Measurements from ENCODE around the gene CCT4. TPM values are rescaled to one million over a fixed set of nuclear protein-coding genes. Genes with fewer than 3 reads are reported as not detected.

The CCT4 gene
- total RNA-seq, 2 experiments from 2014 or later, result 196 to 232 TPM

DNA sequence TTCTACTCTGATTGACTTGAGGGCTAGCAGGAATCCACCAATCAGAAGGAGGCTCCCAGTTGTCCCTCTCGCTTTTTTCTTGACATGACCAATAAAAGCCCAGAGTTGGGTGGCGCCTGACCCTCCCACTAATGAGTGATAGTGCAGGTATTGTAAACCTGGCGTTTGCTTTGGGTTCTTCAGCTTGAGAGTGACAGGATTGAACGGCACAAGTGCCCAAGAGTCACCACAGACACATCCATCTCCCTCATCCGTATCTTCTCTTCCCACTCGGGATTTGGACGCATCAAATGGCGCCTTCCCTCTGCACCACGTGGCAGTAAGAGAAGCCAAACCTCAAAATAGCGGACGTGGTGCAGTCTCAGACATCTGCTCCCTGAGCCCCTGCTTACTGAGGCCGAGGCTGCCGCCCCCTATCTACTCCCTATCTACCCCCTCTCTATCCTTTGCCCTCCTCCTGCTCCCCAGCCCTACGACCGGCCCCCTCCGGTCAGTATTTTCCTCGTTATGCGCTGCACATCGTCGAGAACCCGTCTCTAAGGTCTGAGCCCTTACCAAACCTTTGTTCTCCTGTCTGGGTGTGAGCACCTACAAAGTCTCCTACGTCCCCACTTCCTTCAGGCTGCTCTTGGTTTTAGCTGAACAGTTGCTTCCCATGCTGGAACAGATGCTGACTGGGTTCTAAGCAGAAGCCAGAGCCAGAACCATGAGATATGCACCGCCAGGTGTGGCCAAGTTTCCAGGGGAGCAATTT lies 33.7 kb downstream of the CCT4 start:
- H3K4me3 ChIP-seq (ENCODE audit: low read depth, low read length, poor library complexity, severe bottlenecking), result peak overlapping the region; percentile 74
- no peaks in the 10 kb centered on the region for H3K9me2 ChIP-seq (ENCODE audit: insufficient read depth, low read length)
- peak overlapping the region; percentile 59 for H3K27ac ChIP-seq (ENCODE audit: low read depth, low read length, poor library complexity, severe bottlenecking)
- H3K4me2 ChIP-seq (ENCODE audit: low read length), result peak overlapping the region; percentile 78
- no TSS peak for BruUV-seq (replicated peaks)
- POLR2A ChIA-PET, result interaction anchor here (1.0 kb wide), 2 partner anchors 7 to 8 kb away, joined by 3 to 4 read pairs; no protein-coding TSS in a partner anchor
- H3K36me3 ChIP-seq (ENCODE audit: insufficient read depth, low read length), result no peaks in the 10 kb centered on the region
- intact Hi-C loops (cut with micrococcal nuclease; ENCODE audit: unreplicated experiment), result loop anchor here (1.0 kb wide), 1 partner anchor 34 kb away; the partner anchor contains the start of gene CCT4
- H3K9me3 ChIP-seq (ENCODE audit: low read length), result no peaks in the 10 kb centered on the region
- TF ChIP-seq EZH2phosphoT487 (IDR thresholded peaks at IDR 0.05; ENCODE audit: borderline replicate concordance, low read depth, low read length), result no peak
- TF ChIP-seq, protein P1, sequence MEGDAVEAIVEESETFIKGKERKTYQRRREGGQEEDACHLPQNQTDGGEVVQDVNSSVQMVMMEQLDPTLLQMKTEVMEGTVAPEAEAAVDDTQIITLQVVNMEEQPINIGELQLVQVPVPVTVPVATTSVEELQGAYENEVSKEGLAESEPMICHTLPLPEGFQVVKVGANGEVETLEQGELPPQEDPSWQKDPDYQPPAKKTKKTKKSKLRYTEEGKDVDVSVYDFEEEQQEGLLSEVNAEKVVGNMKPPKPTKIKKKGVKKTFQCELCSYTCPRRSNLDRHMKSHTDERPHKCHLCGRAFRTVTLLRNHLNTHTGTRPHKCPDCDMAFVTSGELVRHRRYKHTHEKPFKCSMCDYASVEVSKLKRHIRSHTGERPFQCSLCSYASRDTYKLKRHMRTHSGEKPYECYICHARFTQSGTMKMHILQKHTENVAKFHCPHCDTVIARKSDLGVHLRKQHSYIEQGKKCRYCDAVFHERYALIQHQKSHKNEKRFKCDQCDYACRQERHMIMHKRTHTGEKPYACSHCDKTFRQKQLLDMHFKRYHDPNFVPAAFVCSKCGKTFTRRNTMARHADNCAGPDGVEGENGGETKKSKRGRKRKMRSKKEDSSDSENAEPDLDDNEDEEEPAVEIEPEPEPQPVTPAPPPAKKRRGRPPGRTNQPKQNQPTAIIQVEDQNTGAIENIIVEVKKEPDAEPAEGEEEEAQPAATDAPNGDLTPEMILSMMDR (conservative IDR thresholded peaks at IDR 0.05; ENCODE audit: low read length), result no peak
- H2AFZ ChIP-seq (ENCODE audit: low read length), result peak overlapping the region; percentile 91
- DNase-seq (ENCODE audit: low spot score), result peak; percentile 97
- H3K4me1 ChIP-seq (ENCODE audit: insufficient read depth, low read length, poor library complexity, severe bottlenecking), result peaks cover 20% of the 10 kb centered on the region
- no peaks in the 10 kb centered on the region for H3K79me2 ChIP-seq (ENCODE audit: insufficient read depth, low read depth, low read length)
- no peaks in the 10 kb centered on the region for H4K20me1 ChIP-seq (ENCODE audit: insufficient read depth, low read length)
- CTCF ChIA-PET (ENCODE audit: unreplicated experiment), result no interaction called here

DNA sequence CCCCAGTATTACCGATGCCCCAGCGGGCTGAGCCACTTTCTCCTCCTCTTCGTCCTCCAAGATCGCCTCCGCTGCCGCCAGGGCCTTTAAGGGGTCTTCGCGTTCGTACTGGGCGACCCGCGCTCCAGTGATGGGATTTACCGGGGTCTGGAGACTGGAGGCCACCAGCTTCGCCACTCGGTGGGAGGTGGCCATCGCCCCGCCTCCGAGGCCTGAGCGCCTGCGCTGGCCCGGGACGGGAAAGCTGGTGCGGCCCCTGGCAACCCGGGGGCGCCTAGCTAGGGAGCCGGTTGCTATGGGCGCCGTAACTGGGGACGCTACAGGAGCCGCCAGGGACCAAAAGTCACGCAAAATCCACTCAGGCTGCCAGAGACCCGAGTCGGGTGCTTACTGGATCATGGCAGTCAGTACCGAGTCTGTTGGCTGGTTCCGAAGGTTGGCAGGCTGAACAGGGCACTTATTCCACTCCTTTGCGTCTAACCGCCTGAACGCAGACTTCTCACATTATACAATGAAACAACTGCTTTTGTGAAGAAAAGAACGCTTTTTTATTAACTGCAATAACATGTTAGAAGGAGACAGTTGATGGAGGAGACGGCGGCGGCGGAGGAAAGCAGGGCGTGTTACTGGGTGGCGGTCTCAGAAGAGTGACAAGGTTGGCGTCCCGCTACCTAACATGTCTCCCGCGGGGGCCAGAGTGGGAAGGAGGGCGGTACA lies 34.5 kb downstream of the CCT4 start, which contains the start of gene FAM161A:
Gene FAM161A, minus strand, starts transcription at position 214 of the 717 bp plus-strand sequence. Its CDS starts 19 bp downstream, at position 195.
- Histone ChIP-seq H3K9me2 (ENCODE audit: insufficient read depth, low read length) (no peaks in the 10 kb centered on the region), H3K79me2 (ENCODE audit: insufficient read depth, low read depth, low read length) (no peaks in the 10 kb centered on the region), H3K27ac (ENCODE audit: low read depth, low read length, poor library complexity, severe bottlenecking) (peak within 1 kb of the TSS; percentile 59), H3K4me3 (ENCODE audit: low read depth, low read length, poor library complexity, severe bottlenecking) (peak within 1 kb of the TSS; percentile 74), H3K4me1 (ENCODE audit: insufficient read depth, low read length, poor library complexity, severe bottlenecking) (peaks cover 20% of the 10 kb centered on the region), H4K20me1 (ENCODE audit: insufficient read depth, low read length) (no peaks in the 10 kb centered on the region), H3K4me2 (ENCODE audit: low read length) (peak within 1 kb of the TSS; percentile 78), H3K9me3 (ENCODE audit: low read length) (no peaks in the 10 kb centered on the region), H3K36me3 (ENCODE audit: insufficient read depth, low read length) (no peaks in the 10 kb centered on the region), H2AFZ (ENCODE audit: low read length) (peak within 1 kb of the TSS; percentile 91)
- POLR2A ChIA-PET, result interaction anchor here (0.9 to 1.3 kb wide), 4 partner anchors 8 to 63 kb away, joined by 3 to 5 read pairs (median 4); no protein-coding TSS in a partner anchor
- peak; percentile 82 for DNase-seq (ENCODE audit: low spot score)
- no TSS peak for BruUV-seq (replicated peaks)
- TF ChIP-seq, protein P1 (conservative IDR thresholded peaks at IDR 0.05; ENCODE audit: low read length), result no peak
- no peak for TF ChIP-seq EZH2phosphoT487 (IDR thresholded peaks at IDR 0.05; ENCODE audit: borderline replicate concordance, low read depth, low read length)
- CTCF ChIA-PET (ENCODE audit: unreplicated experiment), result interaction anchor here (0.5 kb wide), 1 partner anchor 21 kb away, joined by 3 read pairs; no protein-coding TSS in a partner anchor
- intact Hi-C loops (cut with micrococcal nuclease; ENCODE audit: unreplicated experiment), result loop anchor here (1.0 kb wide), 2 partner anchors 34 to 159 kb away; partner anchors contain the start of gene CCT4
